Fibroblast of the aortic adventitia (primary cell): ENCODE measurements around the gene KRTAP3-3. TPM values are rescaled to one million over a fixed set of nuclear protein-coding genes. Genes with fewer than 3 reads are reported as not detected.
A peak's percentile ranks its signal among the peaks of the same experiment; 100 is the strongest.

Experiments
- DNase-seq: peaks from one replicate; pipeline ENCODE4 v3.0.0-alpha.2; 2010; ENCODE audit warnings: low read depth
- H3K4me3 ChIP-seq: 2 replicates; pipeline ENCODE4 v1.5.1; 2011; ENCODE audit warnings: low read depth, mild to moderate bottlenecking, control low read depth, low read length, moderate library complexity
- CTCF ChIP-seq: IDR thresholded peaks from 2 replicates; pipeline ENCODE4 v1.5.1; 2011; ENCODE audit warnings: mild to moderate bottlenecking, low read length, control low read depth, inconsistent platforms; ENCODE audit not compliant: insufficient read depth
- total RNA-seq: library from RNA; depleted of rRNA; stranded (reverse); fragments of >200 nt; gene quantifications from 2 replicates; pipeline ENCODE4 v1.2.3, GENCODE V29; 2012; ENCODE audit warnings: low replicate concordance

KRTAP3-3 gene
- total RNA-seq, 1 donor, result not detected

GRCh38 chr17:40995116-40995515, 1.2 kb upstream of the KRTAP3-3 start:
- no peak for TF ChIP-seq CTCF
- no peak overlapping the region for H3K4me3 ChIP-seq
- no peak for DNase-seq

GRCh38 chr17:40993084-40993483, 880 bp downstream of the KRTAP3-3 start:
- no peak overlapping the region for H3K4me3 ChIP-seq
- no peak for DNase-seq
- TF ChIP-seq CTCF, result no peak

GRCh38 chr17:40992666-40993065, 1.3 kb downstream of the KRTAP3-3 start:
- H3K4me3 ChIP-seq, result no peak overlapping the region
- TF ChIP-seq CTCF, result no peak
- no peak for DNase-seq

- no peak for DNase-seq
- TF ChIP-seq CTCF, result no peak
- no peak overlapping the region for H3K4me3 ChIP-seq
Measured at GRCh38 chr17:40986920-40987319, 7.0 kb downstream of the KRTAP3-3 start.

- DNase-seq, result no peak
- no peak within 1 kb of the TSS for H3K4me3 ChIP-seq
- TF ChIP-seq CTCF, result no peak
Measured at GRCh38 chr17:40984226-40984625, 9.7 kb downstream of the KRTAP3-3 start, which contains the start of gene KRT40. Gene KRT40, minus strand, starts transcription at chr17:40984326. Its CDS starts 53 bp downstream, at chr17:40984273.

- TF ChIP-seq CTCF, result no peak
- no peak overlapping the region for H3K4me3 ChIP-seq
- DNase-seq, result no peak
Measured at GRCh38 chr17:40981115-40981514, 12.8 kb downstream of the KRTAP3-3 start.

- no peak overlapping the region for H3K4me3 ChIP-seq
- TF ChIP-seq CTCF, result no peak
- DNase-seq, result peak; percentile 39
Measured at GRCh38 chr17:40980596-40980995, 13.4 kb downstream of the KRTAP3-3 start.
